Neutrophil (primary cell): ENCODE measurements around the gene SLC2A10.

Experiments used
- H3K27ac ChIP-seq: fragments of 200-600 bp; sonication (generic); 2 replicates; pipeline ENCODE4 v1.5.1; 2016; ENCODE audit warnings: mild to moderate bottlenecking, moderate library complexity
- H3K27me3 ChIP-seq: fragments of 200-600 bp; sonication (generic); 2 replicates; pipeline ENCODE4 v1.6.0; 2016; ENCODE audit warnings: mild to moderate bottlenecking
- H3K36me3 ChIP-seq: fragments of 200-600 bp; sonication (generic); 2 replicates; pipeline ENCODE4 v1.5.1; 2017
- H3K4me1 ChIP-seq, 2 experiments: fragments of 200-600 bp in 1 of 2; sonication (generic) in 1 of 2; 1 replicate in 1 of 2; 2 replicates in 1 of 2; pipeline versions ENCODE4 v1.5.1 to v1.6.1; 2013 to 2016; ENCODE audit warnings: low read depth in 1 of 2, low read length in 1 of 2, mild to moderate bottlenecking in 1 of 2, moderate library complexity in 1 of 2; ENCODE audit not compliant: control insufficient read depth in 1 of 2, insufficient read depth in 1 of 2
- H3K4me3 ChIP-seq, 2 experiments: fragments of 200-600 bp in 1 of 2; sonication (generic) in 1 of 2; 1 replicate in 1 of 2; 2 replicates in 1 of 2; pipeline ENCODE4 v1.5.1; 2013 to 2016; ENCODE audit warnings: low read depth in 1 of 2, low read length in 1 of 2, mild to moderate bottlenecking in 1 of 2, moderate library complexity in 1 of 2
- H3K9me3 ChIP-seq: fragments of 200-600 bp; sonication (generic); 2 replicates; pipeline ENCODE4 v1.5.1; 2016
- TF ChIP-seq, protein P1 (sequence below): fragments of 200-600 bp; sonication (generic); IDR thresholded peaks from 2 replicates; pipeline ENCODE4 v1.5.1; 2016; ENCODE audit warnings: antibody characterized with exemption

SLC2A10 gene

DNA sequence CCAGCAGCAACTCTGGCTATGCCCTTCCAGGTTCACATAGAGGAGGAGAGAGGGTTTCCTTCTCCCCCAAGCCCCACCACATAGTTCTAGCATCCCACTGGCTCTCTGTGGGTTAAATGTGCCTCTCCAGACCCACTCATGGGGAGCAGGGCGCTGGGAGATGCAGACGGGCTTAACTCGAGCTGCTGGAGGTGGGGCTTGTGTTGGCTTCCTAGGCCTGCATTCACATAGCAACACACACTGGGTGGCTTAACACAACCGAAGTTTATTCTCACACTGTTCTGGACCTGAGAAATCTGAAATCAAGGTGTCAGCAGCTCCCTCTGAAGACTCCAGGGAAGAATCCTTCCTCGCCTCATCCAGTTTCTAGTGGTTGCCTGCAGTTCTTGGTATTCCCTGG lies 33.6 kb downstream of the SLC2A10 start:
- TF ChIP-seq, protein P1, sequence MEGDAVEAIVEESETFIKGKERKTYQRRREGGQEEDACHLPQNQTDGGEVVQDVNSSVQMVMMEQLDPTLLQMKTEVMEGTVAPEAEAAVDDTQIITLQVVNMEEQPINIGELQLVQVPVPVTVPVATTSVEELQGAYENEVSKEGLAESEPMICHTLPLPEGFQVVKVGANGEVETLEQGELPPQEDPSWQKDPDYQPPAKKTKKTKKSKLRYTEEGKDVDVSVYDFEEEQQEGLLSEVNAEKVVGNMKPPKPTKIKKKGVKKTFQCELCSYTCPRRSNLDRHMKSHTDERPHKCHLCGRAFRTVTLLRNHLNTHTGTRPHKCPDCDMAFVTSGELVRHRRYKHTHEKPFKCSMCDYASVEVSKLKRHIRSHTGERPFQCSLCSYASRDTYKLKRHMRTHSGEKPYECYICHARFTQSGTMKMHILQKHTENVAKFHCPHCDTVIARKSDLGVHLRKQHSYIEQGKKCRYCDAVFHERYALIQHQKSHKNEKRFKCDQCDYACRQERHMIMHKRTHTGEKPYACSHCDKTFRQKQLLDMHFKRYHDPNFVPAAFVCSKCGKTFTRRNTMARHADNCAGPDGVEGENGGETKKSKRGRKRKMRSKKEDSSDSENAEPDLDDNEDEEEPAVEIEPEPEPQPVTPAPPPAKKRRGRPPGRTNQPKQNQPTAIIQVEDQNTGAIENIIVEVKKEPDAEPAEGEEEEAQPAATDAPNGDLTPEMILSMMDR = no peak
- Histone ChIP-seq H3K27me3 (peaks cover 93% of the 10 kb centered on the region), H3K36me3 (no peaks in the 10 kb centered on the region), H3K9me3 (no peaks in the 10 kb centered on the region), H3K27ac (no peak overlapping the region), H3K4me1 (no peaks in the 10 kb centered on the region), H3K4me3 (no peak overlapping the region)

DNA sequence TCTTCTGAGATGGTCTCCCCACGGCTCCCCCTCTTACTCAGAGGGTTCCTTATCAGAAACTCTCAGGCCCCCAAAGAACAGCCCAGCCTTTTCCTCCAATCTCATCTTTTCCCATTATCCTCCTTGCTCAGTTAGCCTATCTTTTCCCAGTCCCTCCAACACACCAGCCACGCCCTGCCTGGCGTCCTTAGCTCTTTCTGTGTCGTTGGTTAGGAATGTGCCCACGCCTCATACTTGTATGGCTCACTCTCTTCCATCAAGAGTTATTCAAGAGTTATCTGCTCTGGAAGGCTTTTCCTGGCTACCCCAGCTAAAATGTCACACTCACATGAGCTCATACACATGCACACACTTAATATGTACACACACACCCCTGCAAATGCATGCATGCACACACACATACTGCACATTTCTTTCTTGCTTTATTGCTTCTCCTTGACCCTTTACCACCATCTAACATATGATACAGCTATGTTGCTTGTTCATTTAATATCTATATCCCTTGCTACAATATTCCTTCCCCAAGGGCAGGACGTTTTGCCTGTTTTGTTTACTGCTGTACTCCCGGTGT lies 37.6 kb downstream of the SLC2A10 start:
- TF ChIP-seq, protein P1 = no peak
- H3K36me3 ChIP-seq = no peaks in the 10 kb centered on the region
- H3K9me3 ChIP-seq = no peaks in the 10 kb centered on the region
- no peak overlapping the region for H3K4me3 ChIP-seq
- H3K4me1 ChIP-seq = no peaks in the 10 kb centered on the region
- no peak overlapping the region for H3K27ac ChIP-seq
- peaks cover 58% of the 10 kb centered on the region for H3K27me3 ChIP-seq

DNA sequence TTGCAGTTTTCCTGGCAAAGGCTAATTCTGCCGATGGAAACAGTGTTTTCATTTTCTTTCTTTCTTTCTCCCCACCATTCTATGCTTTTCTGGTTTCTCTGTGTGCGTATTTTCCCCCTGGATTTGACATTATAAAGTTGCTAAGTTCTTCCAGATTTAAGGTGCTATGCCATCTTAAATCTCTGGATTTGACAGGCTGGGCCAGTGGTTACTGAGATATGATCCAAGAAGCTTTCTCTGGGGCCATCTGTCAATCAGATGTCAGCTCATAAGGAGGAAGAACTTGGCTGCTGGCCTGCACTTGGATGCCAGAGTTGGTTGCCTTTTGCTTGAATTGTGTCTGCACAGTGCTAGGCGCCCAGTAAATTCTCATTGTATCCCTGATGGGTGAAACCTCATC lies 39.7 kb downstream of the SLC2A10 start:
- H3K4me1 ChIP-seq = no peaks in the 10 kb centered on the region
- TF ChIP-seq, protein P1 = no peak

DNA sequence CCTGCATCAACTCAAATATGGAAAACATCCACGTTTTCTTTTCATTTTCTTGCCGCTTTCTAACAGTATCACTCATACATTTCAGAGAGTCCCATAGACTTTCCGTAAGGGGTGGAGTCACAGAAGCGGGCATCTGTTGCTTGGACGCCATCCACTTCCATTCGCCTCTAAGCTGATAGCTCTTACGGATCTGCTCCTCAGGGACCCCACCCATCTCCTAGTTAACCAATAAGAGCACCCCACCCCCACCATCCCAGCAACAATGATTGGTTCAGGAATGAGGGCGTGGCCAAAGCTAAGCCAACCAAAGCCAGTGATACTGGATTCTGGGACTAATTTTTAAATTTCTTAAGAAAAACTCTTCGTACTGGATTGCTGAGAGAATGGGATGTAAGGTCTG lies 42.4 kb downstream of the SLC2A10 start:
- Histone ChIP-seq H3K4me1 (no peaks in the 10 kb centered on the region), H3K36me3 (no peaks in the 10 kb centered on the region), H3K4me3 (no peak overlapping the region), H3K27ac (no peak overlapping the region), H3K27me3 (peaks cover 15% of the 10 kb centered on the region), H3K9me3 (no peaks in the 10 kb centered on the region)
- TF ChIP-seq, protein P1 = no peak

More for the DNA sequence above, 39.7 kb downstream of the SLC2A10 start:
- Histone ChIP-seq H3K4me3 (no peak overlapping the region), H3K36me3 (no peaks in the 10 kb centered on the region), H3K27ac (no peak overlapping the region), H3K9me3 (no peaks in the 10 kb centered on the region), H3K27me3 (peaks cover 37% of the 10 kb centered on the region)

DNA sequence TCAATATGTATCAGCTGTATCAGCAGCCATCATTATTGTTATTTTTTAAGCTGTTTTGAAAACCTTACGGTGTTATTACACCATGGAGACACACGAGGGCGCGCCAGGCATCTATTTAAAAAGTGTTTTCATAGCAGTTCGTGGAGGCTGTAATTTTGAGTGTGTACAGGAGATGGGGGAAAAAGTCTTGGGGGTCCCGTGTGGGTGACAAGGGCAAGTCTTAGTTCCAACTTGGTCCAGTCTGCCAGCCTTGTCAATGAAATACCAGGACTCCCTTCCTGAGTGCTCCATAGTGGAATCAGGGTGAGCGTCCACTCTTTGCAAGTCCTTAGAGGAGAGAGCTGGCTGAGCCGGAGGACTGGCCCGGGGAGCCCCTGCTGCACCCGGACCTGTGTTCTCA lies 43.3 kb downstream of the SLC2A10 start:
- Histone ChIP-seq H3K4me1 (no peaks in the 10 kb centered on the region), H3K36me3 (no peaks in the 10 kb centered on the region), H3K27ac (no peak overlapping the region), H3K27me3 (peaks cover 6% of the 10 kb centered on the region), H3K4me3 (no peak overlapping the region), H3K9me3 (no peaks in the 10 kb centered on the region)
- TF ChIP-seq, protein P1 = no peak
